Medulla oblongata (tissue), 1 donor: ENCODE data around the gene EEPD1.
"Not testable (repeated sequence)": the region's sequence is repeated elsewhere in the genome, so short reads cannot be mapped to it uniquely, and the experiment has no call there.

Experiments
- DNase-seq: peaks from one replicate; pipeline ENCODE4 v3.0.0-alpha.2; 2015; ENCODE audit errors: extremely low spot score

The EEPD1 gene

DNA sequence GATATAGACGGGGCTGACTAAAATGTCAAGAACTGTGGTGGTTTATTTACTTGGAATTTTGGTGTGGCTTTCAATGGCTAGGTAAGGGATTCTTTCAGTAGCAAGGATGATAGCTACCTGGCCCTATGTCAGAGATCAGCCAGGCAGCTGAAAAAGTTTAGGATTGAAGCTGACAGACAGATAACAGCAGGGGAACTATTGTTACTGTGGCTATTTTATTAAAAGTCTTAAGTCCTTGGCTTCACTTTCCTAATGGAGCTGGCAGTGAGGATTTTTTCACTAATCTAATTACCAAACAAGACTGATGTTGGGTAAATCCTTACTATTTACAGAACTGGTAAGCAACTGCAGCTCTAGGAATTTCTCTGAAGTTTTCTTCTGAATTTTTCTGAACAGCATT lies 164.2 kb downstream of the EEPD1 start:
- no peak for DNase-seq

DNA sequence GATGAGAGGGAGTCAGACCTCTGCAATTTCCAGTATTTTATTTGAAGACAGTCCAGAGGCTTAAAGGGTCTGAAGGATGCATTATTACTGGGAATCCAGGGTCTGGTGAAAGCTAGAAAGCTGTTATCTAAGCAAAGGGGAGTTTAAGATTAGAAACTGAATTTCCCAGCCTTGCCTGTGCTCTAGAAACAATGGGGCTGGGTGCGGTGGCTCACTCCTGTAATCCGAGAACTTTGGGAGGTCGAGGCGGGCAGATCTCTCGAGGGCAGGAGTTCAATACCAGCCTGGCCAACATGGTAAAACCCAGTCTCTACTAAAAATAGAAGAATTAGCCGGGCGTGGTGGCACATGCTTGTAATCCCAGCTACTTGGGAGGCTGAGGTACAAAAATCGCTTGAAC lies 165.1 kb downstream of the EEPD1 start:
- DNase-seq, result no peak

DNA sequence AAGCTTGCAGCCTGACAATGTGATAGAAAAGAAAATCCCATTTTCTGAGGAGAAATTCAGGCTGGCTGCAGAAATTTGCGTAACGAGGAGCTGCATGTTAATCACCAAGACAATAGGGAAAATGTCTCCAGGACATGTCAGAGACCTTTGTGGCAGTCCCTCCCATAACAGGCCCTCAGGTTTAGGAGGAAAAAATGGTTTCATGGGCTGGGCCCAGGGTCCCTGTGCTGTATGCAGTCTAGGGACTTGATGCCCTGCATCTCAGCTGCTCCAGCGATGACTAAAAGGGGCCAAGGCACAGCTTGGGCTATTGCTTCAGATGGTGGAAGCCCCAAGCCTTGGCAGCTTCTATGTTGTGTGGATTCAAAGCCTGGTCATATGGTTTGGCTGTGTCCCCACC lies 168.2 kb downstream of the EEPD1 start:
- DNase-seq, result not testable (repeated sequence)

DNA sequence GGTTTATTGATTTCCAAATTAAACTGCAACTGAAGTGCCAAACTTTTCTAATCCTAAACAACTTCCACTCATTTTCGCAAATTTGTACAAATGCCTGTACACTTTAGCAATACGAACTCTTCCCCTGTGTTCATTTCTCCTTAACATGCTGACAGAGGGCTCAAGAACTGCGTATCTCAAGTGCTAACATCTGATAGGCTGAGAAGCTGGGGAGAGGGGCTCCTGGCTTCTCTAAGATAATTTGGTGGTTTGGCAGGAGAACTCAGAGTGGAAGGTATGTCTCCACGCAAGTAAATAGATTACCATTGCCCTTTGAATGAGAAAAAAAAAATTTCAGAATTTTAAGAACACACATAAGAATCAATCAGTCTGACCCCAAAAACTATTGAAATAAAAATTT lies 183.3 kb downstream of the EEPD1 start:
- DNase-seq, result no peak

DNA sequence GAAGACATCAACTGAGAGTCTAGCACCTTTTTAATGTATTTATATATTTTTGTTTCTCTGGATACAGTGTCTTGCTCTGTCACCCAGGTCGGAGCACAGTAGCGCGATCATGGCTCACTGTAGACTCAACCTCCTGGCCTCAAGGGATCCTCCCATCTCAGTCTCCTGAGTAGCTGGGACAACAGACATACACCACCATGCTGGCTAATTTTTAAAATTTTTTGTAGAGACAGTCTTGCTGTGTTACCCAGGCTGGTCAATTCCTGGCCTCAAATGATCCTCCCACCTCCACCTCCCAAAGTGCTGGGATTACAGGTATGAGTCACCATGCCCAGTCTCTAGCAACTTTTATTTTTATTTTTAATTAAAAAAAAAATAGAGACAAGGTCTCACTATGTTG lies 185.2 kb downstream of the EEPD1 start:
- no peak for DNase-seq

DNA sequence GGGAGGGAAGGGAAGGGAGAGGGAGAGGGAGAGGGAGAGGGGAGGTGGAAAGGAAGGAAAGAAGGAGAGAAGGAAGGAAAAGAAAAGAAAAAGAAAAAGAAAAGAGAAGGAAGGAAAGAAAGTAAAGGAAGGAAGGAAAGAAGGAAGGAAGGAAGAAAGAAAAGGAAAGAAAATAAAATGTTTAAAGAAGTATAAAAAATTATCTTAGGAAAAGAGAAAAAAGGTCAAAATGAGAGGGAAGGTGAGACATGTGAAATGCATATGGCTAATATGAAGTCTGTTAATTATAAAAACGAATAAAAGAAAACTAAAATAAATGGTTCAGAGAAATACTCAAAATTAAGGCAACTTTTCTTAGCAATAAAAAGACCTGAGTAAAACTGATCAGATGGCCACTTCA lies 190.5 kb downstream of the EEPD1 start:
- no peak for DNase-seq

DNA sequence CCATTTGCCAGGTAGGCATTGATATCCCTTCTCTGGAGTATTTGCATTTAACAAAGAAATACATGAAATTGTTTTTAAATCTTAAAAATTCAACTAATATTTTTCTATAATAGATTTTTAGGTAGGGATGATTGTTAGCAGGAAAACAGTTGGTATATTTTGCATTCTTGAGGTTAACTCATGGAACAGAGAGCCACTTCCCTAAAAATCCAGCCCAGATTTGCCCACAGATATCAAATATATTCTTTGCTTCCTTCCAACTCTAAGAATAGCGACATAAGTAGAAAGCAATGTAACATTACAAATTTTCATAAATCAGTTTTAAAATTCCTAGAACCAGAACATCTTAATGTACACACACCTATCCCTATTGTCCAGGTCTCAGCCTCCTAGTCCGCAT lies 191.6 kb downstream of the EEPD1 start:
- DNase-seq, result no peak

DNA sequence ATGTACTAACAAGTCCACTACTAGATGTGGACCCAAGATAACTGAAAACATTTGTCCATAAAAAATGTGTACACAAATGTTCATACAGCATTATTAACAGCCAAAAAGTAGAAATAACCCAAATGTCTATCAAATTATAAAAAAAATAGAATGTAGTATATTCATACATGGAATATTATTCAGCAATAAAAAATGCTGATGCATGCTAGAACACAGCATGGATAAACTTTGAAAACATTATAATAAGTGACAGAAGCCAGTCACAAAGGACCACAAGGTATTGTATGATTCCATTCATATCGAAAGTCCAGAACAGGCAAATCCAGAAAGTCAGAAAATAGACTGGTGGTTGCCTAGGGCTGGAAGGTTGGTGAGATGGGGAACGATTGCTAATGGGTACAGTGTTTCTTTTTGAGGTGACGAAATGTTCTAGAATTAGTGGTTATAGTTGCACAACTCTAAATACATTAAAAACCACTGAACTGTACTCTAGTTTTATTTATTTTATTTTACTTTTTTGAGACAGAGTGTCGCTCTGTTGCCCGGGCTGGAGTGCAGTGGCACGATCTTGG lies 193.3 kb downstream of the EEPD1 start:
- DNase-seq, result no peak

DNA sequence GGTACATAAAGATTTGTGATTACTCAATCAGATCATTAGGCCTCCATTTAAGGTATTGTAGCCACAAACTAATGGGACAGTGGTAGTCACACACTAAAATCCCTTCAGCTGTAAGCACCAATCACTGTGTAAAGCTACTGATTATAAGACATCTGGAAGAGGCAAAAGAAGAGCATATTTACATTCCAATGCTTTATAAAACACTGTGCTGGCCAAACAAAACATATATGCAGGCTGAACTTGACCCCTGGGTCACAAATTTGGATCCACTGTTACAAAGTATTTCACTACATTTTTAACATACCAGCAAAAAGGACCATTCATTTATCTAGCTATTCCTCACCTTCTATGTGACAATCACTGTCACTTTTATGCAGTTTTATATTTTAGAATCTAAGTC lies 195.2 kb downstream of the EEPD1 start:
- no peak for DNase-seq

DNA sequence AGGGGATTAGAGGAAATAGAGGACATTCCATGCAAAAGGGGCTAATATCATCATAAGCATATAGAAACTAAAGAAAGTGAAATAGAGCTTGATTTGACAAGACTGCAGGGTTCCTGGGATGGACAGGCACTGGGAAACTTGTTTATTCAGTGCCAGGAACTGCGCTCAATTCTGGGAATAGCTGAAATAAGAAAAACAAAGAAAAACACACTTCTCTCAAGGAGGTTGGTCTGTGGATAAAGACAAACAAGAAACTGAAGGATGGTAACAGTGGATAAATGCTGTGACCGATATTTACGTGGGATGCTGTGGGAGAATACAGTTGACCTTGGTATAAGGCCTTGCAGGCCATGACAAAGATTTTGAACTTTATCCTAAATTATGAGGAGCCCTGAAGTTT lies 195.7 kb downstream of the EEPD1 start:
- DNase-seq, result no peak

DNA sequence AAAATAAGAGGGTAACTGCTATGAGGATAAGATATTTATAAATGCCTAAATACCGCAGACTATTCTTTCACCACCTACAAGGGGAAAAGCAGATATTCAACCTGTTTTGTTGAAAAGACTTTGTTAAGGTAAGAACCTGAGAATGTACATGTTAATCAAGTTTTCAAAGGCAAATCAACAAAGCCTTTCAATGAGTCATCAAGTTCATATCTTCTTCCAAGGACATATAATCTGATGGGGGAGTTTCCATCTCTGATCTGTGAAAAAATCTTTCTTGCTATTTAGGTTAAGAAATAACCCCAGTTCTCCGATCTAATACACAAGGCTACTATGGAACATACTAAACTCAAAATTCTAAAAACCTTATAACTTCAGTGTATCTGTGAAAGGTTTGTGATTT lies 196.6 kb downstream of the EEPD1 start:
- DNase-seq, result no peak
